GM18507 (cell line): ENCODE results near the gene METTL18.
"Not testable (repeated sequence)": the region's sequence is repeated elsewhere in the genome, so short reads cannot be mapped to it uniquely, and the experiment has no call there.

Experiments
- DNase-seq: peaks from one replicate; pipeline ENCODE4 v3.0.0; 2011; ENCODE audit warnings: low read depth; ENCODE audit not compliant: insufficient read length; ENCODE audit errors: extremely low spot score
- FAIRE-seq: peaks from 2 replicates; lab custom pipeline; 2011; peaks lifted over from hg19 to GRCh38; lab: Jason Lieb, UNC

The METTL18 gene

GRCh38 chr1:169794530-169795416, at the start of gene METTL18:
Gene METTL18 (minus strand): TSS chr1:169794907. CDS start chr1:169793695, 1,212 bp downstream.
- FAIRE-seq: peak; percentile 98
- DNase-seq: peak; percentile 73

DNA sequence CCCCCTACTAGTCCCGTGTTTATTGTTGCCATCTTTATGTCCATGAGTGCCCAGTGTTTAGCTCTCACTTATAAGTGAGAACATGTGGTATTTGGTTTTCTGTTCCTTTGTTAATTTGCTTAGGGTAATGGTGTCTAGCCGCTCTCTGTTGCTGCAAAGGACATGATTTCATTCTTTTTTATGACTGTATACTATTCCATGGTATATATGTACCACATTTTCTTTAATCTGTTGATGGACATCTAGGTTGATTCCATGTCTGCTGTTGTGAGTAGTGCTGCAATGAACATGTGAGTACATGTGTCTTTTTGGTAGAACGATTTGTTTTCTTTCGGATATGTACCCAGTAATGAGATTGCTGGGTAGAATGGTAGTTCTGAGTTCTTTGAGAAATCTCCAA, 44.2 kb upstream of the METTL18 start:
- peak; percentile 9 for FAIRE-seq
- DNase-seq: no peak

- no peak for DNase-seq
- no peak for FAIRE-seq
Observed at GRCh38 chr1:169836198-169836597, 41.5 kb upstream of the METTL18 start.

DNA sequence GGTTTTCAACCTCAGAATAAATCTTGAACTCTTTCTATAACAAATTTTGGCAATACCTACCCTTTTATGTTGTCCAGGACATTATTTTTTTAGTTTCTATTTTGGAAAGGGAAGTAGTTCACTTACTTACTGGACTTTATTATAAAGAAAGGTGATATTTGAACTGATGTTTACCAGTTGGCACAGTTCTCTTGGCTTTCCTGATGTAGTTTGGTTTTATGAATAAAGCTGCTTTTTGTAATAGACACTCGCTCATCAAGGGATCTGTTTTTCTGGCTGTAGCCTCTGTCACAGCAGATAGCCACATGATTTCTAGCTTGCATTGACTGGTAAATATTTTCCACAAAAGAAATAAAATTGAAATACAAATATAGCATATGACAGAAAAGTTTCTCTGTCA, 40.9 kb upstream of the METTL18 start:
- FAIRE-seq (no peak), DNase-seq (no peak)

- DNase-seq: no peak
- no peak for FAIRE-seq
Observed at GRCh38 chr1:169834869-169835268, 40.2 kb upstream of the METTL18 start.

DNA sequence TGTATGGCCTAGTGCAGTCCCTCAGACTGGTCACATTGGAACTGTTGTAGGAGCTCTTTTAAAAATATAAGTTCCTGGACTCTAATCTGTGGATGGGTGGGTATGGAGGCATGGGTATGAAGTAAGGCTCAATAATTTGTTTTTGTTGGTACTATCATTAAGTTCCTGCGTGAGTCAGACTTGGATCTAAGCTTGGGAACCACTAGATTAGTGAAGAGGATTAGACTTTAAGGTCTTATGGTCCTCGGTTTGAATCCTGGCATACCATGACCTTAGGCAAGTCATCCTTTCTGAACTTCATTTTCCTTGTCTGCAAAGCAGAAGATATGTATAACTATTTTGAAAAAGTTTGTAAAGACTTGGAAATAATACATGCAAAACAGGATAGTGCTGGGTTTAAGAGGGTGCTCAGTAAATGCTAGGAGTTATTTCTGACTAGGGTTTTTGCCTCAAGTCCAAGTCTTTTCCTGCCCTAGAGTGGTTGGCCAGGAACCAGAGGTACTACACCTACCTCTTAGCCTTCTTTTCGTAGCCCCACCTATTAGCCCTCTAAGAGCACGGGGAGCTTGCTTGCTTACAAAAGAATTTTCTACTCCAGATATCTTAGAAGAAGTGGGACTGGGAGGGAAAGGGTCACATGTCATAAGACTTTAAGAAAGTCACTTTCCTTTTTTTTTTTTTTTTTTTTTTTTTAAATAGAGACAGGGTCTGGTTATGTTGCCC, 38.6 kb upstream of the METTL18 start:
- DNase-seq (no peak), FAIRE-seq (no peak)

GRCh38 chr1:169829671-169830070, 35.0 kb upstream of the METTL18 start:
- FAIRE-seq (no peak), DNase-seq (no peak)

- FAIRE-seq (no peak), DNase-seq (no peak)
Observed at GRCh38 chr1:169824153-169824552, 29.4 kb upstream of the METTL18 start.

DNA sequence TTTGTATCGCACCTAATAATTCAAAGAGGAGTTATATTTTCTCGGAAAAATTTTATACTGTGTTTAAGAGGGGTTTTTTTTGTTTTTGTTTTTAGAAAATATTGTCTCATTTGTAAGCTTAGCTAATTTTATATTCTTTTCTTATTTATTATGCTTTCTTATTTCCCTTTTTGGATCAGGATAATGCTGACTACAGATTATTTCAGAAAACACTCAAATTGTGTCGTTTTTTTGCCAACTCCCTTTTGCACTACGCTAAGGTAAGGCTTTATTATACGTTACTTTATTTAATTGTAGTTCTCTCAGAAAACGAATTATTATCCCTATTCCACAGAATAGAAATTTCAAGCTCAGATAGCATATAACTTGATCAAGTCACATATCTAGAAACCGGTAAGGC, 26.8 kb upstream of the METTL18 start:
- DNase-seq (no peak), FAIRE-seq (no peak)

DNA sequence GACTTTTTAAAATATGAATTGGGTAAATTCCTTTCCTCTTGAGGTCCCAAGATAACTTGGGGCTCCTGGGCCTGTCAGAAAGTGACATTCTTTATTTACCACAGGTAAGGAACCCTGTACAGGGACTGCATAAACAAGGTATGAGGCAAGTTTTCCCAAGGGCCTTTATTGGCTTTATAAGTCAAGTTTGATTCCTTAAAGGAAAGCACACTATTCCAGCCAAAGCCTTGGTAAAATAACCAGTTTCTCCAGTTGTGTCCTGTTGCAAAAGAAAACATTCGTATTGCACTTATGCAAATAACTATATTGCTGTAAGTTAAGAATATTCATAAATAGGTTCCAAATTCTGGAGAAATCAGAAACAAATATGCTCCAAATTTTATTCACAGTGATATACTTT, 21.9 kb upstream of the METTL18 start:
- FAIRE-seq (no peak), DNase-seq (no peak)

DNA sequence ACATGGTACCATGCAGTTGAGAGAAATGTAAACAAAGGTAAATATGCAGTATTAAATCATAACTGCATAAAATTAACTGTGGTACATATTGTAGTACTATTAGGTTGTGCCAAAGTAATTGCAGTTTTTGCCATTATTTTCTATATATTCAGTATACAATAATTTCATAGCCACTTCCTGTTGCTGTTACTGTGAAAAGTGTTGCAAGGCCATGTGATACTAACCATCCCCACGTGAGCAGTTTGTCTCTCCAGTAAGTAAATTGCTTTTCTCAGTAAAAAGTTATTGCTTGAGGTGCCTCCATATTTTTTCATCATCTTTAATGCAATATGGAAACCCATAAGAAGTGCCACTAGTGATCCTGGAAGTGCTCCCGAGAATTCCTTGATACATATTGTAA, 19.6 kb upstream of the METTL18 start:
- DNase-seq: no peak
- no peak for FAIRE-seq

GRCh38 chr1:169812131-169812530, 17.4 kb upstream of the METTL18 start:
- FAIRE-seq (no peak), DNase-seq (no peak)

DNA sequence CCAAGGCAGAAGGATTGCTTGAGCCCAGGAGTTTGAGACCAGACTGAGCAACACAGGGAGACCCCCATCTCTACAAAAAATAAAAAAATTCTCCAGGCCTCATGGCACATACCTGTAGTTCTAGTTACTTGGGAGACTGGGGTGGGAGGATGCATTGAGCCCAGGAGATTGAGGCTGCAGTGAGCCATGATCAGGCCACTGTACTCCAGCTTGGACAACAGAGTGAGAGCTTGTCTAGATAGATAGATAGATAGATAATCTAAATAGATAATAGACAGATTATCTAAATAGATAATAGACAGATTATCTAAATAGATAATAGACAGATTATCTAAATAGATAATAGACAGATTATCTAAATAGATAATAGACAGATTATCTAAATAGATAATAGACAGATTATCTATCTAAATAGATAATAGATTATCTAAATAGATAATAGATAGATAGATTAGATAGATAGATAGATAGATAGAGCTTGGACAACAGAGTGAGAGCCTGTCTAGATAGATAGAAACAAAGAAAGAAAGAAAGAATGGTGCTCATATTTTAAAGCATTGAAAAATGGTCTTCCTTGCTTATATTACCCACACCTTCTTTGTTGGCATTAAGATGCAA, 16.8 kb upstream of the METTL18 start:
- not testable (repeated sequence) for FAIRE-seq

GRCh38 chr1:169809370-169810095, 14.8 kb upstream of the METTL18 start:
- DNase-seq (peak; percentile 9), FAIRE-seq (peak; percentile 57)

More for the DNA sequence above, 16.8 kb upstream of the METTL18 start:
- not testable (repeated sequence) for DNase-seq

DNA sequence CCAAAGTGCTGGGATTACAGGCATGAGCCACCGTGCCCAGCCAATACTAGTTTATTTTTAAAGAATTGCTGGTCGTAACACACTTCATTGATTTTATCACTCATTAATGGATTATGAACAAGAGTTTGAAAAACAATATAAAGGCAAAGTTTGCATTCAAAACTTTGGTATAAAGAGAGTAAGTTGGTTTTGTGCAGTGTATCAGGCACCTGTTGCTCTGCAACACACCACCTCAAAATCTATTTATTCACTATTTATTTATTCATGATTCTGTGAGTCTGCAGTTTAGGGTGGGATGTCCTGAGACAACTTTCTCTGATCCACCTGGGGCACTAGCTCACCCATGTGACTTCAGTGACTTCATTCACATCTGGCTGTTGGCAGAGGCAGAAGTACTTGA, 10.2 kb upstream of the METTL18 start:
- FAIRE-seq: no peak
- no peak for DNase-seq

GRCh38 chr1:169802888-169803287, 8.2 kb upstream of the METTL18 start:
- FAIRE-seq (no peak), DNase-seq (no peak)

DNA sequence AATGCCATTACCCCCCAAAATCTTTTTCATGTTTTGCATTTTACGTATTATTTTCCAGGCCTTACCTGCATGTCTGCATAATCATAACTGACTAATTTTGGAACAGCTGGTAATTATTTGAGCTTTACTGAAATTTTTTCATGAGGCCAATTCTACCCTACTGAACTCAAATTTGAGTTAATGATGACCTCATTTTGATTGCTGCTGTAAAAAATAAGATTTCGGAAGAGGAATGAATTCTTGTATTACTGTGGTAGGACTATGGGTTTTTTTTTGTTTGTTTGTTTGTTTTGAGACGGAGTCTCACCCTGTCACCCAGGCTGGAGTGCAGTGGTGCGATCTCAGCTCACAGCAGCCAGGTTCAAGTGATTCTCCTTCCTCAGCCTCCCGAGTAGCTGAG, 2.6 kb upstream of the METTL18 start:
- FAIRE-seq: no peak
- no peak for DNase-seq

- FAIRE-seq (peak; percentile 60), DNase-seq (no peak)
Observed at GRCh38 chr1:169796274-169796810, 1.6 kb upstream of the METTL18 start.

DNA sequence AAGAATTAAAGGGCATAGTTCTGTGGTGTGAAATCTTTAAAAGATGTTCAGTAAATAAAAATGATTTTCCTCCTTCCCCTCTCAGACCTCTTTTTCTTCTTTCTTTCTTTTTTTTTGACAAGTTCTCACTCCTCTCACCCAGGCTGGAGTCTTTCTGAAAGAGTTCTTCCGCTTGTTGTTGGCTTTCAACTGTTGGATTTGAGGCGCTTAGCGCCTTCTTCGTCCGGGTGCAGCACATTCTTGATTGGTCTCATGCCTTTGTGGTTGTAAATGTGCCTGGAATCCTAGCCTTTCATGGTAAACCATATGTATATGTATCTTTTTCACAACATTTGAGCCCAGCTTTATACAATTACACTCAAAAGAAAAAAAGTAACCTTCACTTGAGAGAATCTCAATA, 980 bp upstream of the METTL18 start:
- FAIRE-seq (no peak), DNase-seq (no peak)
